Astrocyte of the cerebellum (primary cell): ENCODE results near the gene KCNK10.

Experiments
- DNase-seq: peaks from one replicate; pipeline ENCODE4 v3.0.0-alpha.2; 2011; ENCODE audit warnings: low read depth
- H3K4me3 ChIP-seq: 2 replicates; pipeline ENCODE4 v1.5.1; 2011; ENCODE audit warnings: mild to moderate bottlenecking, low read depth, low read length, moderate library complexity
- in situ Hi-C: cut with HindIII; loops from 2 replicates; pipeline ENCODE4 v1.10.0; 2017; ENCODE audit warnings: low sequenced_read_pairs
- TF ChIP-seq, protein P1 (sequence below): IDR thresholded peaks from 2 replicates; pipeline ENCODE4 v1.5.1; 2012; ENCODE audit warnings: low read length, low read depth, moderate library complexity, mild to moderate bottlenecking; ENCODE audit errors: missing control alignments

KCNK10 gene

DNA sequence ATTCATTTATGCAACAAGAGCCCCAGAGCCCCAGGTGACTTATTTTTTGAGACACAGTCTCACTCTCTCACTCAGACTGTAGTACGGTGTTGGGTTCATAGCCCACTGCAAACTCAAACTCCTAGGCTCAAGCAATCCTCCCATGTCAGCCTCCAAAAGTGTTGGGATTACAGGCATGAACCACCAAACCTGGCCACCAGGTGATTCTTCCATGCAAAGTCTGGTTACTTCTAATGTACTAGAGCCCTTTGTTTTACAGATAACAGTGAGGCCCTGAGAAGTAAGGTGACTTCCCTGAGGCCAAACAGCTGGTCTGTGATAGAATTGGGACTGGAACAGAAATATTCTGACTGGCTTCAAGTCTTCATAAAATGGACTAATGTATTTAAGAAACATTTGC, 10.0 kb upstream of the KCNK10 start:
- in situ Hi-C loops, result no loop called here
- TF ChIP-seq, protein P1, sequence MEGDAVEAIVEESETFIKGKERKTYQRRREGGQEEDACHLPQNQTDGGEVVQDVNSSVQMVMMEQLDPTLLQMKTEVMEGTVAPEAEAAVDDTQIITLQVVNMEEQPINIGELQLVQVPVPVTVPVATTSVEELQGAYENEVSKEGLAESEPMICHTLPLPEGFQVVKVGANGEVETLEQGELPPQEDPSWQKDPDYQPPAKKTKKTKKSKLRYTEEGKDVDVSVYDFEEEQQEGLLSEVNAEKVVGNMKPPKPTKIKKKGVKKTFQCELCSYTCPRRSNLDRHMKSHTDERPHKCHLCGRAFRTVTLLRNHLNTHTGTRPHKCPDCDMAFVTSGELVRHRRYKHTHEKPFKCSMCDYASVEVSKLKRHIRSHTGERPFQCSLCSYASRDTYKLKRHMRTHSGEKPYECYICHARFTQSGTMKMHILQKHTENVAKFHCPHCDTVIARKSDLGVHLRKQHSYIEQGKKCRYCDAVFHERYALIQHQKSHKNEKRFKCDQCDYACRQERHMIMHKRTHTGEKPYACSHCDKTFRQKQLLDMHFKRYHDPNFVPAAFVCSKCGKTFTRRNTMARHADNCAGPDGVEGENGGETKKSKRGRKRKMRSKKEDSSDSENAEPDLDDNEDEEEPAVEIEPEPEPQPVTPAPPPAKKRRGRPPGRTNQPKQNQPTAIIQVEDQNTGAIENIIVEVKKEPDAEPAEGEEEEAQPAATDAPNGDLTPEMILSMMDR, result no peak
- no peak overlapping the region for H3K4me3 ChIP-seq
- no peak for DNase-seq

DNA sequence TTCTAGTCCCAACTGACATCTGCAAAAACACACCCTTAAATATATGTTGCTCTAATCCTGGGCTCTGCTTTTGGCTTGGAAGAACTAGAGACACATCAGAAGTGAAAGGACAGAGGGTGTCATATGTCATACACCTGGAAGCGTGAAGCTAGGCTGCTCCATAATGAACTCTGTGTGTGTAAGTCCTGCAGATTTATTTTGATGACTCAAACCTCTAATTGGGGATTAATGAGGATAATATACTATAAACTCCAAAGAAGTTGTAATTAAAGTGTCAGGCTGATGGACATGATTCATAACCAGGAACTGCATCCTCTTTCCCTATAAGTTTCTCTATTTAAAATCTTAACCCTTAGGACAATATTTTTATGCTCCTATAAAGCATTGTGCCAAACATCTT, 4.4 kb upstream of the KCNK10 start:
- DNase-seq, result no peak
- TF ChIP-seq, protein P1, result no peak
- H3K4me3 ChIP-seq, result no peak overlapping the region
- in situ Hi-C loops, result no loop called here

DNA sequence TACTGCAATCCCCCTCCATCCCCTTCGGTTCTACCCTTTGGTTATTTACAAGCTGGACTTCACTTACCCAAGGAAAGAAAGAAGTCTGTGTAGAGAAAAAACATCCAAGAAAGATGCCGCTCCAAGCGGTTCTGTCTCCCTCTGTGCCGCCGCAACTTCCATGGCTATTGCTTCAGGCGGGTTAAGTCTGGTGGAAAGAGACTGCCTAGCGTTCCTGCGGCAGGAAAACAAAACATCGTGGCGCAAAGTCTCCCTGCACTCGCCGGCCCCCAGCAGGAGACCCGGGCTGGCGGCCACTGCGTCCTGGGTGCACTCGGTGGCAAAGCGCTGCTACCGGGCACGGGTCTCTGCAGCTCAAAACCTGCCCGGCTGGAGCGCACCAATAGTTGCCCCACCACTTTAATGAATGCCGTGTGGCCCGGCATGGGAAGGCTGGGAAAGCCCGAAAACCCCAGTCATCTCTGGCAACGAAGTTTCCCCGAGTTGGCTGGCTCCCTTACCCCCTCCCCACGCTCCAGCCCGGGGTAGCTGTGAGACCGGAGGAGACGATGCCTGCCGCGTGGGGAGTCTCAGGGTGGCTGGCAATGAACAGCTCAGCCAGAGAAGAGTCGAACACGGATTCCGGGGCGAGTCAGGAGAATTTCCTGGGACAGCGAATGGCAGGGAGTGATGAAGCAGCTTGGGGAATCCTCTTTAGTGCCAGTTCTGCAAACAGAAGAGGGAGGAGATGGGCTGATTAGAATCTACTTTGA, 3.5 kb upstream of the KCNK10 start:
- no peak overlapping the region for H3K4me3 ChIP-seq
- TF ChIP-seq, protein P1, result no peak

DNA sequence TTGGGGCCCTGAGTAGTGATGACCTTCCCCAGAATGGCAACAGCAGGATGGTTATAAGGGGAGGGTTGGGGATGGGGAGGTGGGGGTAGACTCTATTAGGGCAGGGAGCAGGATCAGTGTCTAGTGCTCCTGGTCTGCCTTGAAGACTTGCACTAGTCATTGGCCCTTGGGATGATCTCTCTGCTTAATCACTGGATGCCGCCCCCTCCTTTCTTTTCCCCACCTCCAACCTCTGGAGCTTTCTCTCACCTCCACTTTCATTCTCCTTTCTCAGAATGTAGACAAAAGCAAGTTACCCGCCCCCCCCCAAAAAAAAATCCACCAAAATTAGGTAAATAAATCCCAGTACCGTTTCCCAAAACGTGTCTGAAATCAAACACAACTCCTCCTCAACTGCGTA, 2.8 kb upstream of the KCNK10 start:
- no peak for DNase-seq
- TF ChIP-seq, protein P1, result no peak
- in situ Hi-C loops, result no loop called here
- H3K4me3 ChIP-seq, result no peak overlapping the region

More for the DNA sequence above, 3.5 kb upstream of the KCNK10 start:
- no peak for DNase-seq
- in situ Hi-C loops, result no loop called here

DNA sequence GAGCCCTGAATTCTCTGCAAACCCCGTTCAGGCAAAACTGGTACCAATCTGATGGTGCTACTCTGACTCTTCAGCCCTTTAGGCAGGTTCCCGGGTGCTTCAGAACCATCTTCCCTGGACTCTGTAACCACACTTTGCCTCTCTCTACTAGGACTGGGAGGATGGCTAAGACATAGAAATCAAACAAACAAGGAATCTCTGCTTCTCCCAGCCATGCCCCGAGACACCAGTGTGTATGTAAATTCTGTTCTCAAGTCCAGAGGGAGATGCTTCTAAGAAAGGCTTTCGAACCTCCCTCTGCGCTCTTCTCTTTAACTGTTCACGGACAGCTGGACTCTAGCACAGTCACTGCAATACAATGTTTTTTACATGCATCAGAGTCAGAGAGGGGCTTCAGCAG, 1.9 kb upstream of the KCNK10 start:
- TF ChIP-seq, protein P1, result no peak
- in situ Hi-C loops, result no loop called here
- no peak overlapping the region for H3K4me3 ChIP-seq
- DNase-seq, result no peak

DNA sequence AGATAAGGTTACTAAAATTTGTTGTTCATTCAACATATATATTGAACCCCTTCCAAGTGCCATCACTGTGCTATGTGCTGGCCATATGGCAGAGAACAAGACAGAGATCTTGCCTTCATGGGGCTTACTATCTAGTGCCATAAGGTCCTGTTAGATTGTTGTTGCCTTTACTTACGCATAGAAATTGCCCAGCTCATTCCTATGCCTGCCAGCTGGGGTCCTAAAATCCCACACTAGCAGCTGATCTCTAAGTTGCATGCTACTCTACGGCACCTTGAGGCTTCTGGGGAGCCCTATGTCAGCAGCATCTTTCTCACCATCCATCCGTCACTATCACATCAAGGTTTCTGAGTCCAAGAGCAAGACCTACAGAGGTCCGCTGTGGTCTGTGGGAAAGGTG, 1.4 kb upstream of the KCNK10 start:
- TF ChIP-seq, protein P1, result no peak
- H3K4me3 ChIP-seq, result no peak overlapping the region
- in situ Hi-C loops, result no loop called here
- no peak for DNase-seq
